Uterus (tissue), 2 donors: Measurements from ENCODE around the gene VEZT.

Source experiments
- POLR2A ChIP-seq, 2 donors: fragments of 450-650 bp; IDR thresholded peaks; one replicate each; pipeline ENCODE4 v1.6.1; 2016; ENCODE audit warnings: antibody characterized with exemption in 2 of 2, mild to moderate bottlenecking in 1 of 2, moderate library complexity in 1 of 2
- TF ChIP-seq, protein P1 (sequence below), 4 experiments: fragments of 200-600 bp in 2 of 4; fragments of 450-650 bp in 2 of 4; sonication (generic) in 2 of 4; IDR thresholded peaks; one replicate each; pipeline ENCODE4 v1.5.1; 2016 to 2019; ENCODE audit warnings: antibody characterized with exemption in 4 of 4, mild to moderate bottlenecking in 2 of 4, moderate library complexity in 1 of 4

- TF ChIP-seq, protein P1, sequence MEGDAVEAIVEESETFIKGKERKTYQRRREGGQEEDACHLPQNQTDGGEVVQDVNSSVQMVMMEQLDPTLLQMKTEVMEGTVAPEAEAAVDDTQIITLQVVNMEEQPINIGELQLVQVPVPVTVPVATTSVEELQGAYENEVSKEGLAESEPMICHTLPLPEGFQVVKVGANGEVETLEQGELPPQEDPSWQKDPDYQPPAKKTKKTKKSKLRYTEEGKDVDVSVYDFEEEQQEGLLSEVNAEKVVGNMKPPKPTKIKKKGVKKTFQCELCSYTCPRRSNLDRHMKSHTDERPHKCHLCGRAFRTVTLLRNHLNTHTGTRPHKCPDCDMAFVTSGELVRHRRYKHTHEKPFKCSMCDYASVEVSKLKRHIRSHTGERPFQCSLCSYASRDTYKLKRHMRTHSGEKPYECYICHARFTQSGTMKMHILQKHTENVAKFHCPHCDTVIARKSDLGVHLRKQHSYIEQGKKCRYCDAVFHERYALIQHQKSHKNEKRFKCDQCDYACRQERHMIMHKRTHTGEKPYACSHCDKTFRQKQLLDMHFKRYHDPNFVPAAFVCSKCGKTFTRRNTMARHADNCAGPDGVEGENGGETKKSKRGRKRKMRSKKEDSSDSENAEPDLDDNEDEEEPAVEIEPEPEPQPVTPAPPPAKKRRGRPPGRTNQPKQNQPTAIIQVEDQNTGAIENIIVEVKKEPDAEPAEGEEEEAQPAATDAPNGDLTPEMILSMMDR (IDR thresholded peaks at IDR 0.05): no peak
- TF ChIP-seq POLR2A (IDR thresholded peaks at IDR 0.05): no peak
These were observed 82.7 kb downstream of the VEZT start for GRCh38 chr12:95300286-95300685.
